Measurements from ENCODE around the gene SPON1.

GRCh38 chr11:13942971-13943381 lies 19.5 kb upstream of the SPON1 start:
- TF ChIP-seq, protein P1, sequence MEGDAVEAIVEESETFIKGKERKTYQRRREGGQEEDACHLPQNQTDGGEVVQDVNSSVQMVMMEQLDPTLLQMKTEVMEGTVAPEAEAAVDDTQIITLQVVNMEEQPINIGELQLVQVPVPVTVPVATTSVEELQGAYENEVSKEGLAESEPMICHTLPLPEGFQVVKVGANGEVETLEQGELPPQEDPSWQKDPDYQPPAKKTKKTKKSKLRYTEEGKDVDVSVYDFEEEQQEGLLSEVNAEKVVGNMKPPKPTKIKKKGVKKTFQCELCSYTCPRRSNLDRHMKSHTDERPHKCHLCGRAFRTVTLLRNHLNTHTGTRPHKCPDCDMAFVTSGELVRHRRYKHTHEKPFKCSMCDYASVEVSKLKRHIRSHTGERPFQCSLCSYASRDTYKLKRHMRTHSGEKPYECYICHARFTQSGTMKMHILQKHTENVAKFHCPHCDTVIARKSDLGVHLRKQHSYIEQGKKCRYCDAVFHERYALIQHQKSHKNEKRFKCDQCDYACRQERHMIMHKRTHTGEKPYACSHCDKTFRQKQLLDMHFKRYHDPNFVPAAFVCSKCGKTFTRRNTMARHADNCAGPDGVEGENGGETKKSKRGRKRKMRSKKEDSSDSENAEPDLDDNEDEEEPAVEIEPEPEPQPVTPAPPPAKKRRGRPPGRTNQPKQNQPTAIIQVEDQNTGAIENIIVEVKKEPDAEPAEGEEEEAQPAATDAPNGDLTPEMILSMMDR (IDR thresholded peaks at IDR 0.05; ENCODE audit: borderline replicate concordance, extremely low read depth, low read length, poor library complexity, severe bottlenecking): no peak
- TF ChIP-seq EZH2 (IDR thresholded peaks at IDR 0.05; ENCODE audit: borderline replicate concordance, low read depth, low read length, severe bottlenecking): no peak
